ENCODE data around the gene FLNC. TPM values are rescaled to one million over a fixed set of nuclear protein-coding genes. Genes with fewer than 3 reads are reported as not detected.

Gene FLNC
- total RNA-seq, 1 experiment from 2014 or later: not detected

GRCh38 chr7:128795129-128795528 lies 35.1 kb upstream of the FLNC start:
- Histone ChIP-seq H3K36me3 (ENCODE audit: insufficient read depth, low read length) (no peaks in the 10 kb centered on the region), H3K27ac (ENCODE audit: low read length) (no peak overlapping the region), H3K4me3 (ENCODE audit: low read length) (no peak overlapping the region), H4K20me1 (ENCODE audit: insufficient read depth, low read depth, low read length) (no peaks in the 10 kb centered on the region), H3K27me3 (ENCODE audit: low read length) (no peaks in the 10 kb centered on the region), H2AFZ (ENCODE audit: low read length) (no peak overlapping the region), H3K9ac (ENCODE audit: low read length) (no peak overlapping the region), H3K4me2 (ENCODE audit: low read depth, low read length, poor library complexity, severe bottlenecking) (no peak overlapping the region), H3K9me2 (replicated peaks; ENCODE audit: insufficient read depth, low read length) (no peaks in the 10 kb centered on the region), H3K4me1 (ENCODE audit: low read length) (peaks cover 22% of the 10 kb centered on the region), H3K9me3 (ENCODE audit: low read length) (no peaks in the 10 kb centered on the region), H3K79me2 (ENCODE audit: low read length) (peaks cover 5% of the 10 kb centered on the region; the same call in 1 of the 2 replicates)
- DNase-seq: no peak

- Histone ChIP-seq H3K4me2 (ENCODE audit: low read depth, low read length, poor library complexity, severe bottlenecking) (no peak overlapping the region), H3K9me2 (replicated peaks; ENCODE audit: insufficient read depth, low read length) (no peaks in the 10 kb centered on the region), H4K20me1 (ENCODE audit: insufficient read depth, low read depth, low read length) (no peaks in the 10 kb centered on the region), H2AFZ (ENCODE audit: low read length) (no peak overlapping the region), H3K36me3 (ENCODE audit: insufficient read depth, low read length) (peaks cover 6% of the 10 kb centered on the region; the same call in 1 of the 2 replicates), H3K27me3 (ENCODE audit: low read length) (no peaks in the 10 kb centered on the region), H3K4me3 (ENCODE audit: low read length) (no peak overlapping the region), H3K9ac (ENCODE audit: low read length) (no peak overlapping the region), H3K79me2 (ENCODE audit: low read length) (peaks cover 5% of the 10 kb centered on the region; the same call in 1 of the 2 replicates), H3K4me1 (ENCODE audit: low read length) (peaks cover 16% of the 10 kb centered on the region), H3K9me3 (ENCODE audit: low read length) (no peaks in the 10 kb centered on the region), H3K27ac (ENCODE audit: low read length) (no peak overlapping the region)
- no peak for DNase-seq
These were observed 33.9 kb upstream of the FLNC start for GRCh38 chr7:128796327-128796726.

DNA sequence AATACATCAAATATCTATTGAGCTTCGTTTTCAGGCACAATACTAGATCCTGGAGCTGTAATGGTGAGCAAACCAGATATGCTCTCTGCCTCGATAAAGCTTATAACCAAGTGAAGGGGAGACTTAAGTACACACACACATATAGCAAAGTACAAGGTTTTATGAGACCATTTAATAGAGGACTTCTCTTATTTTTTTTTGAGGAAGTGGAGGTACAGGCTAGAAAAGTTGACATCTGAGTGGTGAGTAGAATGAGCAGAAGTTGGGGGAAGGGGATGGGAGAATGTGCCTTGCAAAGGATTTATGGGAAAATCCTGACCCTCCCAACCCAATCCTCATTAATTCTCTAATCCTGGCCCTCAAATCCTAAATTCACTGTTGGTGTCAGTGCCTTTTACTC lies 30.8 kb upstream of the FLNC start:
- H3K4me2 ChIP-seq (ENCODE audit: low read depth, low read length, poor library complexity, severe bottlenecking): no peak overlapping the region
- H3K9me3 ChIP-seq (ENCODE audit: low read length): no peaks in the 10 kb centered on the region
- H3K36me3 ChIP-seq (ENCODE audit: insufficient read depth, low read length): peaks cover 7% of the 10 kb centered on the region; the same call in 1 of the 2 replicates
- no peak overlapping the region for H3K4me3 ChIP-seq (ENCODE audit: low read length)
- H4K20me1 ChIP-seq (ENCODE audit: insufficient read depth, low read depth, low read length): no peaks in the 10 kb centered on the region
- no peak overlapping the region for H2AFZ ChIP-seq (ENCODE audit: low read length)
- H3K9me2 ChIP-seq (replicated peaks; ENCODE audit: insufficient read depth, low read length): no peaks in the 10 kb centered on the region
- DNase-seq: no peak
- H3K27ac ChIP-seq (ENCODE audit: low read length): no peak overlapping the region
- no peak overlapping the region for H3K9ac ChIP-seq (ENCODE audit: low read length)
- 0 out of 2 replicates have a peak, but pooled peaks cover 2% of the 10 kb centered on the region for H3K4me1 ChIP-seq (ENCODE audit: low read length)
- no peaks in the 10 kb centered on the region for H3K79me2 ChIP-seq (ENCODE audit: low read length)
- no peaks in the 10 kb centered on the region for H3K27me3 ChIP-seq (ENCODE audit: low read length)

DNA sequence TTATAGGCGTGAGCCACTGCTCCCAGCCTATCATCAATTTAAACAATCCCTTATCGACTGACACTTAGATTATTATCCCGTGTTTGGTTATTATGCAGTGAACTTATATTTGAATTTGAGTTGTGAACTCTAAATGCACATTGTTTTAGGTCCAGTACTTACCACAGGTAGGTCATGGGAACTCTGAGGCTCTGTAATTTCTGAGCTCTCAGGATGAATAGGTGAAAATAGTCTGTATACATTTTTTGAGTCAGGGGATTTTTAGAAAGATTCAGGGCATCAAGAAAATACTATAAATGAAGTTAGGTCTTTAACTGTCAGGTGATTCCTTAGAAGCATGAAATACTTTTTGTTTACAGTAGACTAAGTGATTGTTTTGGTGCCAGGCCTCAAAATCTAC lies 29.6 kb upstream of the FLNC start:
- Histone ChIP-seq H3K4me3 (ENCODE audit: low read length) (no peak overlapping the region), H3K4me2 (ENCODE audit: low read depth, low read length, poor library complexity, severe bottlenecking) (no peak overlapping the region), H2AFZ (ENCODE audit: low read length) (no peak overlapping the region), H3K79me2 (ENCODE audit: low read length) (no peaks in the 10 kb centered on the region), H3K9me3 (ENCODE audit: low read length) (no peaks in the 10 kb centered on the region), H3K27ac (ENCODE audit: low read length) (no peak overlapping the region), H3K9me2 (replicated peaks; ENCODE audit: insufficient read depth, low read length) (no peaks in the 10 kb centered on the region), H4K20me1 (ENCODE audit: insufficient read depth, low read depth, low read length) (no peaks in the 10 kb centered on the region), H3K4me1 (ENCODE audit: low read length) (0 out of 2 replicates have a peak, but pooled peaks cover 2% of the 10 kb centered on the region), H3K36me3 (ENCODE audit: insufficient read depth, low read length) (peaks cover 7% of the 10 kb centered on the region; the same call in 1 of the 2 replicates), H3K9ac (ENCODE audit: low read length) (no peak overlapping the region), H3K27me3 (ENCODE audit: low read length) (no peaks in the 10 kb centered on the region)
- no peak for DNase-seq

DNA sequence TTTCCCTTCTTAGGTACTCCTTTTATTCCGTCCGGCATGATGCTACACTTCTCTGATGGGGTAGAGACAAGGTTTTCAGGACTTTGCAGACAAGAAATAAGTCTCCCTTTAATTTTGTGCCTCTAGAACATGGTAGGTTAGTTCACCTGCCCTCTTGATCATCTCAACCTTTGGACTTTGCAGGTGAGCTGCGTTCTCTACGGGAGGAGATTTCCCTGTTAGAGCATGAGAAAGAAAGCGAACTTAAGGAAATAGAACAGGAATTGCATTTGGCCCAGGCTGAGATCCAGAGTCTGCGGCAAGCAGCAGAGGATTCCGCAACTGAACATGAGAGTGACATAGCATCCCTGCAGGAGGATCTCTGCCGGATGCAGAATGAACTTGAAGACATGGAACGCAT lies 29.2 kb upstream of the FLNC start:
- no peaks in the 10 kb centered on the region for H4K20me1 ChIP-seq (ENCODE audit: insufficient read depth, low read depth, low read length)
- no peaks in the 10 kb centered on the region for H3K9me3 ChIP-seq (ENCODE audit: low read length)
- H2AFZ ChIP-seq (ENCODE audit: low read length): no peak overlapping the region
- no peak overlapping the region for H3K9ac ChIP-seq (ENCODE audit: low read length)
- DNase-seq: no peak
- H3K4me1 ChIP-seq (ENCODE audit: low read length): 0 out of 2 replicates have a peak, but pooled peaks cover 2% of the 10 kb centered on the region
- no peaks in the 10 kb centered on the region for H3K27me3 ChIP-seq (ENCODE audit: low read length)
- H3K4me2 ChIP-seq (ENCODE audit: low read depth, low read length, poor library complexity, severe bottlenecking): no peak overlapping the region
- H3K36me3 ChIP-seq (ENCODE audit: insufficient read depth, low read length): peaks cover 7% of the 10 kb centered on the region; the same call in 1 of the 2 replicates
- no peak overlapping the region for H3K27ac ChIP-seq (ENCODE audit: low read length)
- H3K4me3 ChIP-seq (ENCODE audit: low read length): no peak overlapping the region
- no peaks in the 10 kb centered on the region for H3K9me2 ChIP-seq (replicated peaks; ENCODE audit: insufficient read depth, low read length)
- H3K79me2 ChIP-seq (ENCODE audit: low read length): no peaks in the 10 kb centered on the region

DNA sequence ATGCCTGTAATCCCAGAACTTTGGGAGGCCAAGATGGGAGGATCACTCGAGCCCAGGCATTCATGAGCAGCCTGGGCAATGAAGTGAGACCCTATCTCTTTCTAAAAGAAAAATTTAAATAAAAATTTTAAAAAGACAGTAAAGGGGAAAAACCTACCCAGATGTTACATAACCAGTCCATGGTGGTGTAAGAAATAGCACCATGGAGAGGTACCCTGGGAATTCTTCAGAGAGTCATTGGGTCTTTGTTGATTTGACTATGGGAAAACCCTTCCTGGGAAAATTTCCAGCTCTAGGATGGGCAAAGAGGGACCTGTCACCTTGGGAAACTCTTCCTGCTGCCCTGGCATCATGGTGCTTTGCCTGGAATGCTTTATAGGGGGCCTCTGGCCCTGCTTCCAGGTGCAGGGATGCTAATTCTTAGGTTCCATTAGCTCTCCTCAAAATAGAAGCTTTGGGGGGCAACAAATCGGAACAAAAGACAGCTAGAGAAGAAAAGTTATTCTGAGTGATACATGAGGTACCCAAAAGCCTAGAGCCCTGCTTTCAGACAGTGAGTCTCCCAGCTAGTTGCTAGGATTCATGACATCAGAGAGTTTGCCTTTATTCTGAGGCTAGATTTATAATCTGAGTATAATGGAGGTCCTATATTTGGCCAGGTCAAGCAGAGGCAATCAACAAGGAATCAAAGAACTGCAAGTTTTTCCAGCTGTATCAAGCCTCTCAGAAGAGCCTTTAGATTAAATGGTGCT lies 28.4 kb upstream of the FLNC start:
- H3K4me1 ChIP-seq (ENCODE audit: low read length): 0 out of 2 replicates have a peak, but pooled peaks cover 2% of the 10 kb centered on the region
- H3K36me3 ChIP-seq (ENCODE audit: insufficient read depth, low read length): peaks cover 7% of the 10 kb centered on the region; the same call in 1 of the 2 replicates
- no peaks in the 10 kb centered on the region for H3K79me2 ChIP-seq (ENCODE audit: low read length)
- H3K27ac ChIP-seq (ENCODE audit: low read length): no peak overlapping the region
- no peak for DNase-seq
- no peaks in the 10 kb centered on the region for H3K9me2 ChIP-seq (replicated peaks; ENCODE audit: insufficient read depth, low read length)
- no peak overlapping the region for H3K4me3 ChIP-seq (ENCODE audit: low read length)
- H3K27me3 ChIP-seq (ENCODE audit: low read length): no peaks in the 10 kb centered on the region
- H3K4me2 ChIP-seq (ENCODE audit: low read depth, low read length, poor library complexity, severe bottlenecking): no peak overlapping the region
- H4K20me1 ChIP-seq (ENCODE audit: insufficient read depth, low read depth, low read length): no peaks in the 10 kb centered on the region
- no peak overlapping the region for H3K9ac ChIP-seq (ENCODE audit: low read length)
- no peak overlapping the region for H2AFZ ChIP-seq (ENCODE audit: low read length)
- H3K9me3 ChIP-seq (ENCODE audit: low read length): no peaks in the 10 kb centered on the region

DNA sequence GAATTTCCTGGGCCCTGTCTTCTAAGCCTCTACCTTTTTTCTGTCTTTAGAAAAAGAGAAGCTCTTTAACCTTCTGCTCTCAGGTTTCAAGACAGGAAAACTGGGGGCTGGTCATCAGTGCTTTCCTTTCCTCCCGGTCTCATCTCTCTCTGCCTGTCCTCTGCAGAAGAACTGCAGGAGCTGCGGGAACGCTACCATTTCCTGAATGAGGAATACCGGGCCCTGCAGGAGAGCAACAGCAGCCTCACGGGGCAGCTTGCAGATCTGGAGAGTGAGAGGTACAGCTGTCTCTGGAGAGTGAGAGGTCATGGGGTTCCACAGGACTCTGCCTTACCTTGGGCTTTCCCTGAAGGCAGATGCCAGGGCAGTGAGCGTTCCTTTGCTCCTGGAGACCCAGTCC lies 25.7 kb upstream of the FLNC start:
- Histone ChIP-seq H3K4me2 (ENCODE audit: low read depth, low read length, poor library complexity, severe bottlenecking) (no peak overlapping the region), H3K27ac (ENCODE audit: low read length) (no peak overlapping the region), H2AFZ (ENCODE audit: low read length) (no peak overlapping the region), H3K4me1 (ENCODE audit: low read length) (no peaks in the 10 kb centered on the region), H3K27me3 (ENCODE audit: low read length) (no peaks in the 10 kb centered on the region), H3K79me2 (ENCODE audit: low read length) (no peaks in the 10 kb centered on the region), H3K9ac (ENCODE audit: low read length) (no peak overlapping the region), H4K20me1 (ENCODE audit: insufficient read depth, low read depth, low read length) (no peaks in the 10 kb centered on the region), H3K36me3 (ENCODE audit: insufficient read depth, low read length) (peaks cover 12% of the 10 kb centered on the region; the same call in 1 of the 2 replicates), H3K9me2 (replicated peaks; ENCODE audit: insufficient read depth, low read length) (no peaks in the 10 kb centered on the region), H3K4me3 (ENCODE audit: low read length) (no peak overlapping the region), H3K9me3 (ENCODE audit: low read length) (no peaks in the 10 kb centered on the region)
- no peak for DNase-seq

- H3K79me2 ChIP-seq (ENCODE audit: low read length): no peaks in the 10 kb centered on the region
- no peak overlapping the region for H3K4me2 ChIP-seq (ENCODE audit: low read depth, low read length, poor library complexity, severe bottlenecking)
- H3K27me3 ChIP-seq (ENCODE audit: low read length): no peaks in the 10 kb centered on the region
- H3K27ac ChIP-seq (ENCODE audit: low read length): no peak overlapping the region
- H4K20me1 ChIP-seq (ENCODE audit: insufficient read depth, low read depth, low read length): no peaks in the 10 kb centered on the region
- DNase-seq: no peak
- no peaks in the 10 kb centered on the region for H3K9me2 ChIP-seq (replicated peaks; ENCODE audit: insufficient read depth, low read length)
- no peaks in the 10 kb centered on the region for H3K9me3 ChIP-seq (ENCODE audit: low read length)
- H3K36me3 ChIP-seq (ENCODE audit: insufficient read depth, low read length): peaks cover 12% of the 10 kb centered on the region; the same call in 1 of the 2 replicates
- H3K4me3 ChIP-seq (ENCODE audit: low read length): no peak overlapping the region
- H2AFZ ChIP-seq (ENCODE audit: low read length): no peak overlapping the region
- H3K9ac ChIP-seq (ENCODE audit: low read length): no peak overlapping the region
- H3K4me1 ChIP-seq (ENCODE audit: low read length): no peaks in the 10 kb centered on the region
These were observed 25.0 kb upstream of the FLNC start for GRCh38 chr7:128805225-128805624.
